Loucy (cell line): Measurements from ENCODE around the gene TBCC.
A peak's percentile ranks its signal among the peaks of the same experiment; 100 is the strongest.

ENCODE experiments used
- H2AFZ ChIP-seq: fragments of 200-600 bp; sonication (generic); 2 replicates; pipeline ENCODE4 v1.6.0; 2016; ENCODE audit warnings: antibody characterized with exemption, mild to moderate bottlenecking, low read length, moderate library complexity
- H3F3A ChIP-seq: fragments of 200-600 bp; 2 replicates; pipeline ENCODE4 v1.6.0; 2016; ENCODE audit warnings: antibody characterized with exemption, low read depth, mild to moderate bottlenecking
- H3K27me3 ChIP-seq: fragments of 200-600 bp; sonication (generic); 2 replicates; pipeline ENCODE4 v1.6.1; 2014; ENCODE audit warnings: low read length, mild to moderate bottlenecking; ENCODE audit not compliant: insufficient read depth, poor library complexity, severe bottlenecking
- H3K36me3 ChIP-seq: fragments of 200-600 bp; sonication (generic); 2 replicates; pipeline ENCODE4 v1.6.1; 2016; ENCODE audit warnings: low read length; ENCODE audit not compliant: insufficient read depth
- H3K4me1 ChIP-seq: fragments of 200-600 bp; sonication (generic); 2 replicates; pipeline ENCODE4 v1.5.1; 2014; ENCODE audit warnings: low read length, mild to moderate bottlenecking; ENCODE audit not compliant: insufficient read depth, poor library complexity, severe bottlenecking
- H3K4me2 ChIP-seq: fragments of 200-600 bp; sonication (generic); 2 replicates; pipeline ENCODE4 v1.6.0; 2014; ENCODE audit warnings: antibody characterized with exemption, low read length, low read depth, mild to moderate bottlenecking; ENCODE audit not compliant: poor library complexity, severe bottlenecking
- H3K4me3 ChIP-seq: fragments of 200-600 bp; sonication (generic); 2 replicates; pipeline ENCODE4 v1.5.1; 2014; ENCODE audit warnings: low read length, mild to moderate bottlenecking, mixed read lengths; ENCODE audit not compliant: poor library complexity, severe bottlenecking
- H3K79me2 ChIP-seq: fragments of 200-600 bp; sonication (generic); 2 replicates; pipeline ENCODE4 v1.6.1; 2014; ENCODE audit warnings: low read length; ENCODE audit not compliant: insufficient read depth
- H3K9ac ChIP-seq: fragments of 200-600 bp; sonication (generic); 2 replicates; pipeline ENCODE4 v1.6.0; 2014; ENCODE audit warnings: mild to moderate bottlenecking, low read depth, low read length, moderate library complexity; ENCODE audit not compliant: poor library complexity, severe bottlenecking
- H3K9me2 ChIP-seq: fragments of 200-600 bp; sonication (generic); replicated peaks from 2 replicates; pipeline ENCODE4 v1.6.1; 2016; ENCODE audit warnings: low read depth, low read length, mixed read lengths
- H3K9me3 ChIP-seq: fragments of 200-600 bp; sonication (generic); 2 replicates; pipeline ENCODE4 v1.6.1; 2014; ENCODE audit warnings: mild to moderate bottlenecking, antibody characterized with exemption, low read length, low read depth; ENCODE audit not compliant: insufficient read depth
- H4K20me1 ChIP-seq: fragments of 200-600 bp; sonication (generic); 2 replicates; pipeline ENCODE4 v1.6.0; 2014; ENCODE audit warnings: antibody characterized with exemption, low read length, mild to moderate bottlenecking; ENCODE audit not compliant: insufficient read depth, poor library complexity, severe bottlenecking
- CTCF ChIP-seq: fragments of 200-600 bp; sonication (generic); conservative IDR thresholded peaks from 2 replicates; pipeline ENCODE4 v1.5.1; 2014; ENCODE audit warnings: mild to moderate bottlenecking, antibody characterized with exemption, low read length
- EZH2phosphoT487 ChIP-seq: fragments of 200-600 bp; IDR thresholded peaks from 2 replicates; pipeline ENCODE4 v1.6.1; 2018; ENCODE audit warnings: antibody characterized with exemption, mild to moderate bottlenecking, moderate library complexity, borderline replicate concordance

Gene TBCC

GRCh38 chr6:42790549-42791181 is 44.8 kb upstream of the TBCC start:
- Histone ChIP-seq H3K9me3 (no peaks in the 10 kb centered on the region), H3F3A (no peaks in the 10 kb centered on the region), H3K9me2 (no peaks in the 10 kb centered on the region), H3K9ac (peak overlapping the region; percentile 1), H3K4me3 (no peak overlapping the region), H3K27me3 (no peaks in the 10 kb centered on the region), H4K20me1 (peaks cover 17% of the 10 kb centered on the region), H3K4me1 (peaks cover 32% of the 10 kb centered on the region), H2AFZ (no peak overlapping the region), H3K4me2 (peak overlapping the region; percentile 5), H3K36me3 (no peaks in the 10 kb centered on the region), H3K79me2 (peaks cover 61% of the 10 kb centered on the region)
- no peak for TF ChIP-seq CTCF
- no peak for TF ChIP-seq EZH2phosphoT487

GRCh38 chr6:42788671-42789070 is 42.8 kb upstream of the TBCC start:
- Histone ChIP-seq H3K79me2 (peaks cover 80% of the 10 kb centered on the region), H3K4me3 (no peak overlapping the region), H3K36me3 (no peaks in the 10 kb centered on the region), H2AFZ (no peak overlapping the region), H3K9ac (no peak overlapping the region), H3K9me3 (no peaks in the 10 kb centered on the region), H3K4me1 (peaks cover 50% of the 10 kb centered on the region), H3K4me2 (peak overlapping the region; percentile 21), H3K27me3 (peaks cover 5% of the 10 kb centered on the region), H4K20me1 (peaks cover 23% of the 10 kb centered on the region), H3F3A (no peaks in the 10 kb centered on the region), H3K9me2 (no peaks in the 10 kb centered on the region)
- TF ChIP-seq CTCF: no peak
- no peak for TF ChIP-seq EZH2phosphoT487

GRCh38 chr6:42787063-42787472 is 41.2 kb upstream of the TBCC start:
- H2AFZ ChIP-seq: no peak overlapping the region
- H3K9ac ChIP-seq: no peak overlapping the region
- peaks cover 23% of the 10 kb centered on the region for H4K20me1 ChIP-seq
- peaks cover 93% of the 10 kb centered on the region for H3K79me2 ChIP-seq
- no peaks in the 10 kb centered on the region for H3K9me3 ChIP-seq
- no peaks in the 10 kb centered on the region for H3K36me3 ChIP-seq
- peak overlapping the region; percentile 90 for H3K4me2 ChIP-seq
- H3K9me2 ChIP-seq: no peaks in the 10 kb centered on the region
- no peaks in the 10 kb centered on the region for H3F3A ChIP-seq
- peak overlapping the region; percentile 98 for H3K4me3 ChIP-seq
- peaks cover 50% of the 10 kb centered on the region for H3K4me1 ChIP-seq
- TF ChIP-seq CTCF (no peak), EZH2phosphoT487 (no peak)
- peaks cover 11% of the 10 kb centered on the region for H3K27me3 ChIP-seq
